Fibroblast of lung (primary cell): ENCODE results near the gene PGGHG.

Experiments
- EZH2 ChIP-seq: IDR thresholded peaks from 2 replicates; pipeline ENCODE4 v1.5.1; 2012; ENCODE audit warnings: low read length, control low read depth, mild to moderate bottlenecking; ENCODE audit errors: missing control alignments
- TF ChIP-seq, protein P1 (sequence below), 2 donors: IDR thresholded peaks in 1 of 2; conservative IDR thresholded peaks in 1 of 2; 1 replicate in 1 of 2; 2 replicates in 1 of 2; pipeline ENCODE4 v1.5.1; 2011 to 2012; ENCODE audit warnings: low read length in 2 of 2, control low read depth in 1 of 2, inconsistent platforms in 1 of 2, low read depth in 1 of 2, mild to moderate bottlenecking in 1 of 2

DNA sequence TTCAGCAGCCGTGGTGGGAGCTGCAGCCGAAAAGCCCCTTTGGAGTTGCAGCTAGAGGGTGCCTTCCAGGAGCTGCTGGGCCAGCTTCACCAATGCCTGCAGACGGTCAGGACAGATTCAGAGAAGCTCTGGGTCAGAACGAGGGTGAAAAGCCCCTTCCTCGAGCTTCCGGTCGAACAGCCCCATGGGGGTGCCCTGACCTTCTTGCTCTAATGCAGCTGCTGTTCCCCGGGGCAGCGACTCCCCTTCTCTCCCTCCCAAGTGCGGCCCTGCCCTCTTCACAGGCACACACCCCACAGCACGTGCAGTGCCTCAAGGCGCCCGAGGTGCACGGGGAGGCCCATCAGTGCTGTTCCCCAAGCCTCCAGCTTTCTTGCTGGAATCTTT is 41.4 kb downstream of the PGGHG start:
- TF ChIP-seq, protein P1, sequence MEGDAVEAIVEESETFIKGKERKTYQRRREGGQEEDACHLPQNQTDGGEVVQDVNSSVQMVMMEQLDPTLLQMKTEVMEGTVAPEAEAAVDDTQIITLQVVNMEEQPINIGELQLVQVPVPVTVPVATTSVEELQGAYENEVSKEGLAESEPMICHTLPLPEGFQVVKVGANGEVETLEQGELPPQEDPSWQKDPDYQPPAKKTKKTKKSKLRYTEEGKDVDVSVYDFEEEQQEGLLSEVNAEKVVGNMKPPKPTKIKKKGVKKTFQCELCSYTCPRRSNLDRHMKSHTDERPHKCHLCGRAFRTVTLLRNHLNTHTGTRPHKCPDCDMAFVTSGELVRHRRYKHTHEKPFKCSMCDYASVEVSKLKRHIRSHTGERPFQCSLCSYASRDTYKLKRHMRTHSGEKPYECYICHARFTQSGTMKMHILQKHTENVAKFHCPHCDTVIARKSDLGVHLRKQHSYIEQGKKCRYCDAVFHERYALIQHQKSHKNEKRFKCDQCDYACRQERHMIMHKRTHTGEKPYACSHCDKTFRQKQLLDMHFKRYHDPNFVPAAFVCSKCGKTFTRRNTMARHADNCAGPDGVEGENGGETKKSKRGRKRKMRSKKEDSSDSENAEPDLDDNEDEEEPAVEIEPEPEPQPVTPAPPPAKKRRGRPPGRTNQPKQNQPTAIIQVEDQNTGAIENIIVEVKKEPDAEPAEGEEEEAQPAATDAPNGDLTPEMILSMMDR (conservative IDR thresholded peaks at IDR 0.05 in 1 of 2, IDR thresholded peaks at IDR 0.05 in 1 of 2; ENCODE audit: low read depth in 1 of 2, low read length in 2 of 2) = no peak
- TF ChIP-seq EZH2 = no peak
